GM19193 (cell line): ENCODE results near the gene RYR1.

ENCODE experiments used
- POLR2A ChIP-seq: IDR thresholded peaks from 4 replicates; pipeline ENCODE4 v1.6.1; 2011; ENCODE audit not compliant: insufficient read depth, insufficient read length; ENCODE audit errors: extremely low read depth

RYR1 gene

GRCh38 chr19:38463365-38463764 lies 29.9 kb downstream of the RYR1 start:
- no peak for TF ChIP-seq POLR2A

GRCh38 chr19:38464421-38465082 lies 31.1 kb downstream of the RYR1 start:
- TF ChIP-seq POLR2A = no peak

- TF ChIP-seq POLR2A = no peak
These were observed 32.6 kb downstream of the RYR1 start for GRCh38 chr19:38466050-38466449.

- no peak for TF ChIP-seq POLR2A
These were observed 34.3 kb downstream of the RYR1 start for GRCh38 chr19:38467541-38468525.

GRCh38 chr19:38469151-38469550 lies 35.7 kb downstream of the RYR1 start:
- no peak for TF ChIP-seq POLR2A

GRCh38 chr19:38470788-38471480 lies 37.4 kb downstream of the RYR1 start:
- no peak for TF ChIP-seq POLR2A

- TF ChIP-seq POLR2A = no peak
These were observed 39.7 kb downstream of the RYR1 start for GRCh38 chr19:38473201-38473600.

- TF ChIP-seq POLR2A = no peak
These were observed 41.7 kb downstream of the RYR1 start for GRCh38 chr19:38475176-38475575.

GRCh38 chr19:38478273-38478971 lies 44.9 kb downstream of the RYR1 start:
- TF ChIP-seq POLR2A = no peak

GRCh38 chr19:38482496-38482895 lies 49.0 kb downstream of the RYR1 start:
- TF ChIP-seq POLR2A = no peak

GRCh38 chr19:38483016-38483630 lies 49.6 kb downstream of the RYR1 start:
- TF ChIP-seq POLR2A = no peak

- no peak for TF ChIP-seq POLR2A
These were observed 51.3 kb downstream of the RYR1 start for GRCh38 chr19:38484747-38485146.

- TF ChIP-seq POLR2A = no peak
These were observed 52.2 kb downstream of the RYR1 start for GRCh38 chr19:38485541-38486285.
